NT2/D1 (cell line): ENCODE data around the gene CHST9.
A peak's percentile ranks its signal among the peaks of the same experiment; 100 is the strongest.

Experiments
- DNase-seq: peaks from one replicate; pipeline ENCODE4 v3.0.0-alpha.2; 2011; ENCODE audit warnings: low read depth, low spot score
- H3K27me3 ChIP-seq: 2 replicates; pipeline ENCODE4 v1.6.0; 2011; ENCODE audit warnings: mild to moderate bottlenecking; ENCODE audit not compliant: insufficient read length, insufficient read depth
- H3K36me3 ChIP-seq: 2 replicates; pipeline ENCODE4 v1.6.1; 2011; ENCODE audit warnings: mild to moderate bottlenecking, low read length, mixed read lengths; ENCODE audit not compliant: insufficient read depth, insufficient read length
- H3K4me1 ChIP-seq: 2 replicates; pipeline ENCODE4 v1.5.1; 2011; ENCODE audit not compliant: insufficient read depth, insufficient read length
- H3K4me3 ChIP-seq: 2 replicates; pipeline ENCODE4 v1.5.1; 2011; ENCODE audit warnings: low read depth; ENCODE audit not compliant: insufficient read length
- H3K9ac ChIP-seq: 2 replicates; pipeline ENCODE4 v1.6.0; 2011; ENCODE audit warnings: low read depth; ENCODE audit not compliant: insufficient read length
- H3K9me3 ChIP-seq: 2 replicates; pipeline ENCODE4 v1.5.1; 2011; ENCODE audit warnings: mild to moderate bottlenecking, low read length; ENCODE audit not compliant: insufficient read depth
- SUZ12 ChIP-seq: IDR thresholded peaks from 2 replicates; pipeline ENCODE4 v1.6.1; 2011; ENCODE audit not compliant: insufficient read length, insufficient read depth; ENCODE audit errors: extremely low read depth
- YY1 ChIP-seq: IDR thresholded peaks from 2 replicates; pipeline ENCODE4 v1.6.1; 2011; ENCODE audit not compliant: insufficient read length, insufficient read depth
- ZNF274 ChIP-seq: IDR thresholded peaks from 2 replicates; pipeline ENCODE4 v1.6.1; 2011; ENCODE audit warnings: mild to moderate bottlenecking, low read depth, low read length

CHST9 gene

DNA sequence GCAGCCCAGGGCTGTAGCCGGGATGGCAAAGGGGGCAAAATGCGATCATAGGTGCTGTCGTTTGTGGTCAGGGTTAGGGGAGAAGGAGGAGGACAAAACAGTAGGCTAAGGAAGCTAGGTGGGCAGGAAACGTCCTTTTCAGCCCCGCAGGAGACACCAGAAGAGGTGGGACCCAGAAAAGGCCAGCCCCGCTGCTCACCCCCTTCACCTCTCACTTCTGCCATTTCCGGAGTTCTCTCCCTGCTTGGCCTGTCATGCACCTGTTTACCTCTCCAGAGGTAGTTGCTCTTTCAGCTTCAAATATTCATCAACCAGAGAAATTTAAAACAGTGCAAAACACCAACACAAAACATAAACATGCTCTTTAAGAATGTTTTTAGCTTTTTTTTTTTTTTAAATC lies 320.4 kb downstream of the CHST9 start:
- Histone ChIP-seq H3K4me1 (no peaks in the 10 kb centered on the region), H3K9me3 (no peaks in the 10 kb centered on the region), H3K9ac (no peak overlapping the region), H3K27me3 (peaks cover 12% of the 10 kb centered on the region), H3K36me3 (no peaks in the 10 kb centered on the region), H3K4me3 (no peak overlapping the region)
- TF ChIP-seq YY1 (no peak), SUZ12 (no peak), ZNF274 (no peak)
- no peak for DNase-seq

DNA sequence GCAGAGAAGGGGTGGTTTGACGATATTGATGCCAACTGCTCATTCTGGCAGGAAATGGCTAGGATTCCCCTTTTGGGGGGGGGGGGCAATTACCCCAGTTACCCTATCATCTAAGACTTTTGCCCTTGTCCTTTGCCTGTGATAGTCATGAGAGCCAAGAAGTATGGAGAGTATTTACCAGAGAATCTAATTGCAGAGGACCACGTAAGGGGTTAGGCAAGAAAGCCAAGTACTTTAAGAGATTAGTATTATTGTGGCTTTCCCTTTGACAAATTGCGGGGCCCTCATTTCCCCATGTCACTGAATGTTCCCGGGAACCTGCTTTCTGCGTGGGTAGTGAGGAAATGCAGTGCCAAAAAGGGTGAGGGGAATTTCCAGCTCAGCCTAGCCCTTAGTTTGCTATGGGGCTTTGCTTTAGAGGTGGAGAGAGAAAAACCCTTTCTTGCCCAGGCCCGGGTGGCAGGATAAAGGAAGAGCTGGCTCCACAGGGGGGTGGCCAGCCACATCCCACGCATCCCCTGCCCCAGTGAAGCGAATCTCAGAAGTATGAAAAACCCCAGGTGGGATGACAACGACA lies 321.1 kb downstream of the CHST9 start:
- H3K4me3 ChIP-seq: no peak overlapping the region
- no peak for DNase-seq
- H3K27me3 ChIP-seq: peaks cover 12% of the 10 kb centered on the region
- no peaks in the 10 kb centered on the region for H3K36me3 ChIP-seq
- no peak overlapping the region for H3K9ac ChIP-seq
- no peaks in the 10 kb centered on the region for H3K4me1 ChIP-seq
- TF ChIP-seq YY1 (no peak), ZNF274 (no peak), SUZ12 (no peak)
- no peaks in the 10 kb centered on the region for H3K9me3 ChIP-seq

DNA sequence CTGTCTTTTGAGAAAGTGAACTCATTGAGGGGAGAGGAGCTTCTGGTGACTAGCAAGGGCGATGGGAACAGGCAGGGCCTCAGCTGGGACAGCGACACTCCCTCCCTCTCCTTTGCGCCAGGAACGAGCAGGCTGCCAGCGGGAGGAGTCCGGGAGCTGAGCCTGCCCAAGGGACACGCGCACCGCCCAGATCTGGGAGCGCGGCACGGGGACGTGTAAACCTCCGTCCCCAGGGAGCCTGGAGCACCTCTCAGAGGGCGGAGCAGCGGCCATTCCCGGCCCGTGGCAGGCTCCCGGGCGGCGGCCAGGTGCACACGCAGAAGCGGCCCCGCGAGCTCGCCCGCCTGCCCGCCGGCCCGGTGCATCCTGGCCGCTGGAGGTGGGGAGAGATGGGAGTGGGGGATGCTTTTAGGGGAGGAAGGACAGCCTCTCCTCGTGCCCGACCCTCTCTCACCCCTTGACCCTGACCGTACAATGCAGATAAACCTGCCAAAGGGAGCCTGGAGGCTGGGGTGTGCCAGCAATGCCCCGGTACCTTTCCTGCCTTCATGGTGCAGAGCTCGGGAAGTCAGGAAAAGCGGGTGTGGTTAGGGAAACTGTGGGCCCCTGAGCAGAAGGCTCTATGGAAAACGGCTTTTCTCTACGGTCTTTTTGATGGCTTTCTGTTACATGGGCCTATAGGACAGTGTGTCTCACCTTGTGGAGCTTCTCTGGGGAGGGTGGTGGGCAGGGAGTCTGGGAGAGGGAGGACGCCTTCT lies 321.8 kb downstream of the CHST9 start:
- Histone ChIP-seq H3K27me3 (peaks cover 12% of the 10 kb centered on the region), H3K4me3 (peak overlapping the region; percentile 15), H3K9me3 (no peaks in the 10 kb centered on the region), H3K4me1 (no peaks in the 10 kb centered on the region), H3K9ac (no peak overlapping the region), H3K36me3 (no peaks in the 10 kb centered on the region)
- TF ChIP-seq ZNF274 (no peak), YY1 (no peak), SUZ12 (no peak)
- DNase-seq: no peak

DNA sequence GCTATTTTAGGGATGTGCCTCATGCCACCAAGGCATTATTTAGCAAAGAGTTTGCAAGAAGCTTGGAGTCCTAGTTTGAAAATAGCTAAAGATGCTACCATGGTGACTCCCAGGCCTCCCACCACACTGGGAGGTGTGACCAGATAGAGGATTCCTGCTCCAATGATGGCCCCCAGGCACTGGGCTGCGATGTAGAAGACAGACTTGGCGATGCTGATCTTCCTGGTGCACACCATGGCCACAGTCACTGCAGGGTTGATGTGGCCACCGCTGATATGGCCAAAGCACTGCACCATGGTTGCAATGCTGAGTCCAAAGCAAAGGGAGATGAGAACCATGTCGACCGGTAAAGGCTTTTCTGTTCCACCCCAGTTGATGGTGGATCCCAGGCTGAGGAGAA lies 323.0 kb downstream of the CHST9 start:
- Histone ChIP-seq H3K36me3 (no peaks in the 10 kb centered on the region), H3K4me3 (no peak overlapping the region), H3K9me3 (no peaks in the 10 kb centered on the region), H3K9ac (no peak overlapping the region), H3K27me3 (peaks cover 12% of the 10 kb centered on the region), H3K4me1 (no peaks in the 10 kb centered on the region)
- DNase-seq: no peak
- TF ChIP-seq YY1 (no peak), SUZ12 (no peak), ZNF274 (no peak)
